Ectodermal cell (in vitro differentiated cells): ENCODE measurements around the gene LRBA.
"Not testable (repeated sequence)": the region's sequence is repeated elsewhere in the genome, so short reads cannot be mapped to it uniquely, and the experiment has no call there.

Experiments
- H3K27ac ChIP-seq: 2 replicates; pipeline ENCODE4 v1.7.0; 2013; ENCODE audit warnings: mild to moderate bottlenecking, low read depth, low read length; ENCODE audit not compliant: insufficient read depth, poor library complexity, severe bottlenecking
- H3K27me3 ChIP-seq: 2 replicates; pipeline ENCODE4 v1.7.0; 2013; ENCODE audit warnings: mild to moderate bottlenecking, low read length; ENCODE audit not compliant: insufficient read depth, control insufficient read depth, poor library complexity, severe bottlenecking
- H3K36me3 ChIP-seq: one replicate; pipeline ENCODE4 v1.7.0; 2013; ENCODE audit warnings: low read length; ENCODE audit not compliant: control insufficient read depth, insufficient read depth
- H3K4me1 ChIP-seq: one replicate; pipeline ENCODE4 v1.7.0; 2013; ENCODE audit warnings: low read length; ENCODE audit not compliant: control insufficient read depth, insufficient read depth
- H3K4me3 ChIP-seq: 2 replicates; pipeline ENCODE4 v1.7.0; 2013; ENCODE audit warnings: low read depth, low read length, control low read depth; ENCODE audit not compliant: insufficient read depth
- H3K9me3 ChIP-seq: 2 replicates; pipeline ENCODE4 v1.7.0; 2013; ENCODE audit warnings: mild to moderate bottlenecking, low read length, moderate library complexity; ENCODE audit not compliant: control insufficient read depth
- WGBS, 2 experiments: methylation state at CpG; one replicate each; pipeline ENCODE4 v1.1.7; 2013; ENCODE audit warnings: missing lambda C conversion rate in 2 of 2; 5-methylcytosine and 5-hydroxymethylcytosine counted together

LRBA gene

DNA sequence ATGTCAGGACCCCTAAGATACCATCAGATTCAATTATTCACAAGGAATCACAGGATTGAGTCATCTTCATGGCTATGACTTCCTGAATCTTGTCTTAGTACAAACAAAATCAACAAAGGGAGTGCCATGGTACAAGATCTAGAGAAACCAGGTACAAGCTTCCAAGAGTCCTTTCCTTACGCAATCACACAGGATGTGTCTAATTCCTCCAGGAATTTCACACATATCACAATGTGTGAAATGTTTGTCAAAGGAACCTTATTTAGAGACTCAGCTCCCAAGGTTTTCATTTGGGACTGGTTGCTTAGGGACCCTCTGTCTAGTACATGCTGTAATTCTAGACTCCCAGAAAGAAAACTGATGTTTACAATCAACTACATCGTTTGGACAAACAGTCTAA is 350.1 kb downstream of the LRBA start:
- no peak overlapping the region for H3K27ac ChIP-seq
- WGBS, 2 experiments, result 92 to 97% methylated on average over 2 of the region's 2 CpGs
- H3K36me3 ChIP-seq, result no peaks in the 10 kb centered on the region

DNA sequence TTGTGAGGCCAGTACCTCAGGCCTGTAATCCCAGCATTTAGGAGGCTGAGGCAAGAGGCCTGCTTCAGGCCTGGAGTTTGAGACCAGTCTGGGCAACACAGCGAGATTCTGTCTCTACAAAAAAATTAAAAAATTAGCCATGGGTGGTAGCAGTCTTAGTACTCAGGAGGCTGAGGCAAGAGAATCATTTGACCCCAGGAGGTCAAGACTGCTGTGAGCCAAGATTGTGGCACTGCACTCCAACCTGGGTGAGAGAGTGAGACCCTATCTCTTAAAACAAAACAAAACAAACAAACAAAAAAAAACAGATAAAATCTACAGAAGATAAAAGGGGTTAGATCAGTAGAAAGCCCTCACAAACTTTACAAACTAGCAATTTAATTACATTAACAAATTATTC is 352.4 kb downstream of the LRBA start:
- Histone ChIP-seq H3K9me3 (no peaks in the 10 kb centered on the region), H3K27me3 (no peaks in the 10 kb centered on the region), H3K4me1 (no peaks in the 10 kb centered on the region), H3K4me3 (no peak overlapping the region), H3K27ac (no peak overlapping the region), H3K36me3 (no peaks in the 10 kb centered on the region)
- 83 to 88% methylated on average over 1 of the region's 1 CpG for WGBS, 2 experiments

More for the DNA sequence above, 350.1 kb downstream of the LRBA start:
- Histone ChIP-seq H3K4me1 (no peaks in the 10 kb centered on the region), H3K9me3 (no peaks in the 10 kb centered on the region), H3K4me3 (no peak overlapping the region), H3K27me3 (no peaks in the 10 kb centered on the region)

DNA sequence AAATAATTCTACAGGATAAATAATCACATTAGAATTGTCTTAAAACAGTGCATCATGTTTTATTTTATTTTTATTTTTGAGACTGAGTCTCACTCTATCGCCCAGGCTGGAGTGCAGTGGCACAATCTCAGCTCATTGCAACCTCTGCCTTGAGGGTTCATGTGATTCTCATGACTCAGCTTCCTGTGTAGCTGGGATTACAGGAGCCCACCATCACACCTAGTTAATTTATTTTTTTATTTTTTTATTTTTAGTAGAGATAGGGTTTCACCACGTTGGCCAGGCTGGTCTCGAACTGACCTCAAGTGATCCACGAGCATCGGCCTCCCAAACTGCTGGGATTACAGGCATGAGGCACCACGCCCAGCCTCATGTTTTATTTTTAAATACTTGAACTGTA is 353.5 kb downstream of the LRBA start:
- H3K9me3 ChIP-seq, H3K4me3 ChIP-seq, H3K27me3 ChIP-seq, H3K27ac ChIP-seq, H3K4me1 ChIP-seq, H3K36me3 ChIP-seq: not testable (repeated sequence)
- WGBS, 2 experiments, result 89 to 96% methylated on average over 6 of the region's 6 CpGs

DNA sequence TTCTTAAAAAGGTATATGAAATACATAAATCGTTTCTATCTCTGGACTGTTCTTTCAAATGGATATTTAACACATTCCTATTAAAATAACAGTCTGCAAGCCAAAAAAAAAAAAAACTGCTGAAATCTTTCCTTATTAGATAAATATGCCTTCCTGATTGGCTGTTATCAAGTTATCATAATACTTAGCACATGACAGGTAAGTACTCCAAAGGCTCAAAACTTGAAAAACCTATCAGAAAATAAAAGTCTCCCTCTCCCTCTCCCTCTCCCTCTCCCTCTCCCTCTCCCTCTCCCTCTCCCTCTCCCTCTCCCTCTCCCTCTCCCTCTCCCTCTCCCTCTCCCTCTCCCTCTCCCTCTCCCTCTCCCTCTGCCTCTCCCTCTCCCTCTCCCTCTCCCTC is 356.8 kb downstream of the LRBA start:
- H3K9me3 ChIP-seq, H3K27me3 ChIP-seq, H3K4me3 ChIP-seq, H3K27ac ChIP-seq, H3K4me1 ChIP-seq, H3K36me3 ChIP-seq: not testable (repeated sequence)
- 83% methylated on average over 1 of the region's 1 CpG; no CpG with 5 or more reads in 1 of the 2 experiments for WGBS, 2 experiments

DNA sequence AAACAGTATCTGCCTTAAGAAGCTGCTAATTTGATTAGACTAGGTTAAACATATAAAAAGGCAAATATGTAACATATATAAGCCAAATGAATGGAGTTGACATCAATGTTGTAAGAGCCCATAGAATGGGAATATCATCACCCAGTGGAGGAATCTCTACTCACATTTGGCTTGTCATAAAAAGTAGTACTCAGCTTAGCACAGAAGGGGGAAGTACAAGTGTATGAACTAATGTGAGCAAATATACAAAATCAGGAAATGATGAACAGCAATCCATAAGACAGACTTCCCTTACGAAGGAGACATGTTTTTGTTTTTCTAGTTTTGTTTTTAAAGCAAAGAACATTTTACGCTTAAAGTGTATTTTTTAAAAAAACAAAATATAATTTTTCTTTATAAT is 358.2 kb downstream of the LRBA start:
- 83 to 100% methylated on average over 1 of the region's 2 CpGs for WGBS, 2 experiments
- no peaks in the 10 kb centered on the region for H3K4me1 ChIP-seq
- H3K4me3 ChIP-seq, result no peak overlapping the region
- H3K9me3 ChIP-seq, result no peaks in the 10 kb centered on the region
- H3K27me3 ChIP-seq, result no peaks in the 10 kb centered on the region
- no peaks in the 10 kb centered on the region for H3K36me3 ChIP-seq
- H3K27ac ChIP-seq, result no peak overlapping the region

DNA sequence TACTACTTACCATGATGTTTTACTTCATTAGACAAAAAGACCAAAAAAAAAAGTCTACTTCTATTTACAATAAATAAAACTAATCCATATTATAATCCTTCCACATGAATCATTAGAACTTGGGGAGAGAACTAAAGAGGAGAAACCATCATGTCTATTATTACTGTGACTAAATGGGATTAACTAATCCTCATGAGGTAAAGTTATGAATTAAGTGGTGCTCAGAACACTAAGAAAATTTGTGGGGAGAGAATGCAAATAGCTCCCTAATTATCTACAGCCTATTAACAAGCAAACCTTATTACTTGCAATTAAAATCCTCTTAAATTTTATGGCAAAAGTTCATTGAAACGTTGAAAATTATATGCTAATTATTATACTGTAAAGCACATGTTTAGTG is 364.3 kb downstream of the LRBA start:
- no CpG with 5 or more reads among the region's 1 CpG for WGBS, 2 experiments
- Histone ChIP-seq H3K27me3 (no peaks in the 10 kb centered on the region), H3K4me3 (no peak overlapping the region), H3K36me3 (no peaks in the 10 kb centered on the region), H3K9me3 (no peaks in the 10 kb centered on the region), H3K27ac (no peak overlapping the region), H3K4me1 (no peaks in the 10 kb centered on the region)

DNA sequence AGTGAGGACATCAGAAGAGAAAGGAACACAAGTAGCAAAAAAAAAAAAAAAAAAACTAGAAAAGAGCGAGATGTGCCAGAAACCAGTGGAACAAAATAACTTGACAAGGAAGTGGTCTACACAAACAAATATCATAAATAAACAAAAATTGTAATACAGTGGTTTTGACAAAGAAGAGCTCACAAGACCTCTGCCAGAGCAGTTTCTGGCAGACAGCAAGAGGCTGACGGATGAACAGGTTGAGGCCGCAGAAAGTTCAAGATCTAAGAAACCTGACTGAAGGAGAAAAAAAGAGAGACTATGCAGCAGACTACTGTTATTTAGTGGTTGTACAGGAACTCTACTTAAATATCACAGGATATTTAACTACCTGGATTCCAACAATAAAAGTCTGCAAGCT is 367.0 kb downstream of the LRBA start:
- Histone ChIP-seq H3K27ac (no peak overlapping the region), H3K9me3 (no peaks in the 10 kb centered on the region), H3K36me3 (no peaks in the 10 kb centered on the region), H3K4me1 (no peaks in the 10 kb centered on the region), H3K4me3 (no peak overlapping the region), H3K27me3 (no peaks in the 10 kb centered on the region)
- 98 to 100% methylated on average over 2 of the region's 3 CpGs for WGBS, 2 experiments

DNA sequence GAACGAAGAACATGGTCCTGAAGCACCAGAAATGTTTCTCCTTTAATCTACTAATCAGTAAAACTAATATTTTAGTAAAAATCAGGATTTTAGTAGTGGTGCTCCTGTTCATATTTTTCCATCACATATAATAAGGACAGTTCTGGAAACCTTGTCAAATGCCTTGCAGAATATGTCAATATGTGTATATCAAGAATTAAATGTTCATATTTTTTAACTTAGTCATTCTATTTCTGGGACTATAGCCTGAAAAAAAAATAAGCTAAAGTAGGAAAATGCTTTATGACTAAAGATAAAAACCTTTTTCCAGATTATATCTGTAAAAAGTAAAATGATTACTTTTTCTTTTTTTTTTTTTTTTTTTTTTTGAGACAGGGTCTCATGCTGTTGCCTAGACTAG is 368.1 kb downstream of the LRBA start:
- Histone ChIP-seq H3K9me3 (no peaks in the 10 kb centered on the region), H3K27me3 (no peaks in the 10 kb centered on the region), H3K27ac (no peak overlapping the region), H3K4me3 (no peak overlapping the region), H3K36me3 (no peaks in the 10 kb centered on the region), H3K4me1 (no peaks in the 10 kb centered on the region)
- 80% methylated on average over 1 of the region's 1 CpG; no CpG with 5 or more reads in 1 of the 2 experiments for WGBS, 2 experiments

DNA sequence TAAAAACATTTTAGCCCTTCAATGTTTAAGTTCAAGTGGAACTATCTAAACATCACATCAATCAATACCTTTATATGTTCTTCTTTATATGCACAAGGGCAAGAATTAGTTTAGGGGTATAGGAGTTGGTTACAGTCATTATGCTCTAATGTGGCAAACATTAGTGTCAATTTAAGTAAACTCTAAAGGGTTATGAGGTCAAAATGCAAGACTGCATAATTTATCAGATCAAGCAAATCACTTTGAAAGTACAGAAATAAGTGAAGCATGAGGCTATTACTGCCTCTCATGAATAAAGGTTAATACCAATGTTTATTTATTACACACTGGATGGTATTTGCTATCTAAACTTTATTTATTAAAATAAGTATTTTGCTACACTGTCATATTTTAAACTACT is 373.5 kb downstream of the LRBA start:
- Histone ChIP-seq H3K27me3 (no peaks in the 10 kb centered on the region), H3K36me3 (no peaks in the 10 kb centered on the region), H3K4me3 (no peak overlapping the region), H3K27ac (no peak overlapping the region), H3K4me1 (no peaks in the 10 kb centered on the region), H3K9me3 (no peaks in the 10 kb centered on the region)

DNA sequence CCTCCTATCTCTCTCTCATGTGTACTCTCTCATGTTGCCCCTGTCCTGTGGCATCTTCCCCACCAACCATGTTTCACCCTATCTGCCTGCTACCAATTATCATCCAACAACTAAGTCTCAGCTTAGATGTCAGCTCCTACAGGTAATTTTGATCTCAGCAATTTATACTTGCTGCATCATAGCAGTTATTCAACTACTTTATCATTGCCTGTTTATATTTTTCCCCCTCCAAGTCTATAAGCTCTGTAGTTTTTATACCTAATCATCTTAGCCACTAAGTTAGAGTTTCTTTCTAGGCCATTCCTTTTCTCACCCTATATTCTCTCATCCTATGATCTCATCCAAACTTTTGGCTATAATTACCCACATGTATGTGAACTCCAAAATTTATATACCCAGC is 382.4 kb downstream of the LRBA start:
- Histone ChIP-seq H3K4me3 (no peak overlapping the region), H3K4me1 (no peaks in the 10 kb centered on the region), H3K27ac (no peak overlapping the region), H3K27me3 (no peaks in the 10 kb centered on the region), H3K9me3 (no peaks in the 10 kb centered on the region), H3K36me3 (no peaks in the 10 kb centered on the region)

DNA sequence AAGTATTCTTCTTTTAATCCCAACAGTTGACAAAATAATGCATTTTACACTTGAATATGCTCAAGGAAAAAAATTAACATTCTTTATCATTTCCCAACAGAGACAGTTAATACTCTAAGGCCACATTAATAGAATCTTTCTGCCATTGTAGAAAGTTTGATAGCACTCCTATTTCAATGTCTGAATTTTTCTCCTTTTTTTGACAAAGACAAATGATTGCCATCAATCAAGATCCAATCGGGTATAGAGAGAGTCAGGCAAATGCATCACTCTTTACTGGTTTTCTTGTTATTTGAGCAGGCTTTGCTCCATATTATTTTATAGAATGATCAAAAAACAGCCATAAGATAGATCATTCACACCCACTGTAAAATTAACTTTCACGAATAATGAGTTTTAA is 387.0 kb downstream of the LRBA start:
- no peak overlapping the region for H3K27ac ChIP-seq
- H3K27me3 ChIP-seq, result no peaks in the 10 kb centered on the region
- no peaks in the 10 kb centered on the region for H3K4me1 ChIP-seq
- no peak overlapping the region for H3K4me3 ChIP-seq
- no peaks in the 10 kb centered on the region for H3K36me3 ChIP-seq
- 100% methylated on average over 1 to 2 of the region's 2 CpGs for WGBS, 2 experiments
- H3K9me3 ChIP-seq, result no peaks in the 10 kb centered on the region
